HCT116 (cell line): ENCODE measurements around the gene VCPKMT. TPM values are rescaled to one million over a fixed set of nuclear protein-coding genes. Genes with fewer than 3 reads are reported as not detected.

Experiments used
- ATAC-seq: fragments of 200-7000 bp; cut with Tn5 transposase; 2 replicates; pipeline ENCODE4 v1.9.1; 2020; ENCODE audit warnings: mild to moderate bottlenecking, moderate library complexity
- BruUV-seq: library from RNA; stranded (reverse); fragments of 400-500 nt; replicated peaks from 2 replicates; lab custom pipeline; 2021; lab: Mats Ljungman, UMichigan
- CTCF ChIA-PET: fragments of 300-600 bp; sonication (Branson Sonifier 250); formaldehyde crosslinking; loops from one replicate; lab custom pipeline; 2021; ENCODE audit warnings: antibody characterized with exemption; lab: Charles Lee
- POLR2A ChIA-PET: fragments of 300-600, 350-600 bp; sonication (Branson Sonifier 250); formaldehyde crosslinking; loops from one replicate; lab custom pipeline; 2021; ENCODE audit warnings: antibody characterized with exemption; lab: Charles Lee
- RAD21 ChIA-PET, 2 experiments: fragments of 300-600 bp; sonication (Branson Sonifier 250); formaldehyde crosslinking; loops; one replicate each; lab custom pipeline; 2023; ENCODE audit warnings: low total read pairs in 2 of 2; ENCODE audit not compliant: uncharacterized antibody in 2 of 2, unreplicated experiment in 2 of 2, low non-redundant PET in 1 of 2; lab: Charles Lee
- DNase-seq: peaks from one replicate; pipeline ENCODE4 v3.0.0-alpha.2; 2010; ENCODE audit warnings: low read depth, low spot score
- H2AFZ ChIP-seq: fragments of 200-600 bp; shearing (Covaris generic), sonication (generic); 2 replicates; pipeline ENCODE4 v1.6.1; 2017; ENCODE audit warnings: low read depth, mixed run types, mixed read lengths, antibody characterized with exemption, low read length; ENCODE audit not compliant: poor library complexity, severe bottlenecking
- H3K27ac ChIP-seq: 2 replicates; pipeline ENCODE4 v1.5.1; 2012; ENCODE audit warnings: low read depth, low read length
- H3K27me3 ChIP-seq: fragments of 200-600 bp; sonication (generic); 2 replicates; pipeline ENCODE4 v1.6.1; 2016; ENCODE audit warnings: mixed run types, low read length, mixed read lengths; ENCODE audit not compliant: insufficient read depth
- H3K36me3 ChIP-seq, 2 experiments: fragments of 200-500 bp in 1 of 2; fragments of 200-600 bp in 1 of 2; sonication (Bioruptor generic) in 1 of 2; sonication (generic) in 1 of 2; 2 replicates each; pipeline versions ENCODE4 v1.5.1 to v1.6.1; 2014 to 2016; ENCODE audit warnings: low read length in 2 of 2, inconsistent platforms in 1 of 2, mixed read lengths in 1 of 2, mixed run types in 1 of 2; ENCODE audit not compliant: insufficient read depth in 2 of 2, control insufficient read depth in 1 of 2
- H3K4me1 ChIP-seq, 2 experiments: fragments of 200-600 bp in 1 of 2; sonication (generic) in 1 of 2; 2 replicates each; pipeline versions ENCODE4 v1.5.1 to v1.6.1; 2012 to 2017; ENCODE audit warnings: low read length in 2 of 2, inconsistent platforms in 1 of 2, mild to moderate bottlenecking in 1 of 2, mixed read lengths in 1 of 2, mixed run types in 1 of 2, moderate library complexity in 1 of 2; ENCODE audit not compliant: insufficient read depth in 2 of 2, control insufficient read depth in 1 of 2
- H3K4me2 ChIP-seq: fragments of 200-600 bp; sonication (generic); 2 replicates; pipeline ENCODE4 v1.6.1; 2017; ENCODE audit warnings: mixed run types, low read length, mixed read lengths
- H3K4me3 ChIP-seq, 2 experiments: fragments of 200-600 bp in 1 of 2; sonication (generic) in 1 of 2; replicated peaks in 1 of 2; 2 replicates each; pipeline ENCODE4 v1.5.1; 2011 to 2016; ENCODE audit warnings: low read length in 2 of 2, control low read depth in 1 of 2, low read depth in 1 of 2, mild to moderate bottlenecking in 1 of 2, mixed read lengths in 1 of 2, mixed run types in 1 of 2
- H3K79me2 ChIP-seq: fragments of 200-600 bp; sonication (generic); 2 replicates; pipeline ENCODE4 v1.6.1; 2017; ENCODE audit warnings: mild to moderate bottlenecking, mixed run types, low read length, moderate library complexity, mixed read lengths; ENCODE audit not compliant: insufficient read depth
- H3K9ac ChIP-seq: fragments of 200-600 bp; sonication (generic); 2 replicates; pipeline ENCODE4 v1.6.1; 2016; ENCODE audit warnings: low read length, mixed read lengths
- H3K9me2 ChIP-seq: fragments of 200-600 bp; sonication (generic), shearing (Covaris generic); 2 replicates; pipeline ENCODE4 v1.6.1; 2017; ENCODE audit warnings: mixed run types, mild to moderate bottlenecking, moderate library complexity; ENCODE audit not compliant: insufficient read depth
- H3K9me3 ChIP-seq, 2 experiments: fragments of 200-500 bp in 1 of 2; fragments of 200-600 bp in 1 of 2; sonication (Bioruptor generic) in 1 of 2; sonication (generic) in 1 of 2; 2 replicates each; pipeline ENCODE4 v1.6.1; 2014 to 2017; ENCODE audit warnings: low read length in 2 of 2, mixed read lengths in 2 of 2, inconsistent platforms in 1 of 2, low read depth in 1 of 2, mild to moderate bottlenecking in 1 of 2, mixed run types in 1 of 2, moderate library complexity in 1 of 2; ENCODE audit not compliant: control insufficient read depth in 1 of 2, insufficient read depth in 1 of 2
- H4K20me1 ChIP-seq: fragments of 200-600 bp; sonication (generic), shearing (Covaris generic); 2 replicates; pipeline ENCODE4 v1.6.1; 2017; ENCODE audit warnings: mixed run types, mild to moderate bottlenecking, moderate library complexity; ENCODE audit not compliant: insufficient read depth
- CBX3 ChIP-seq: IDR thresholded peaks from 2 replicates; pipeline ENCODE4 v1.6.1; 2012; ENCODE audit warnings: low read depth
- CEBPB ChIP-seq: IDR thresholded peaks from 2 replicates; pipeline ENCODE4 v1.6.1; 2012; ENCODE audit warnings: low read depth
- EGR1 ChIP-seq: IDR thresholded peaks from 2 replicates; pipeline ENCODE4 v1.6.1; 2012; ENCODE audit warnings: low read depth
- ELF1 ChIP-seq: IDR thresholded peaks from 2 replicates; pipeline ENCODE4 v1.6.1; 2012; ENCODE audit warnings: low read depth, borderline replicate concordance
- EZH2 ChIP-seq: fragments of 200-600 bp; sonication (generic); IDR thresholded peaks from 2 replicates; pipeline ENCODE4 v1.6.1; 2017; ENCODE audit warnings: antibody characterized with exemption, mixed run types
- EZH2phosphoT487 ChIP-seq: fragments of 200-600 bp; IDR thresholded peaks from 2 replicates; pipeline ENCODE4 v1.6.1; 2018; ENCODE audit warnings: antibody characterized with exemption, borderline replicate concordance
- FOSL1 ChIP-seq: IDR thresholded peaks from 2 replicates; pipeline ENCODE4 v1.6.1; 2012; ENCODE audit warnings: low read depth
- POLR2A ChIP-seq: IDR thresholded peaks from 2 replicates; pipeline ENCODE4 v1.7.0; 2011; ENCODE audit warnings: borderline replicate concordance; ENCODE audit not compliant: insufficient read depth, insufficient read length; ENCODE audit errors: extremely low read depth
- POLR2AphosphoS5 ChIP-seq: IDR thresholded peaks from 2 replicates; pipeline ENCODE4 v1.6.1; 2011; ENCODE audit warnings: mild to moderate bottlenecking, low read depth, low read length, moderate library complexity
- SIN3A ChIP-seq: IDR thresholded peaks from 2 replicates; pipeline ENCODE4 v1.6.1; 2012; ENCODE audit warnings: low read depth
- SP1 ChIP-seq: IDR thresholded peaks from 2 replicates; pipeline ENCODE4 v1.6.1; 2012; ENCODE audit warnings: low read depth
- TCF7L2 ChIP-seq: IDR thresholded peaks from 2 replicates; pipeline ENCODE4 v1.7.0; 2011; ENCODE audit warnings: borderline replicate concordance, inconsistent platforms; ENCODE audit not compliant: insufficient read depth, insufficient read length; ENCODE audit errors: extremely low read depth
- YY1 ChIP-seq: IDR thresholded peaks from 2 replicates; pipeline ENCODE4 v1.6.1; 2011; ENCODE audit warnings: low read length, low read depth, moderate library complexity, mild to moderate bottlenecking; ENCODE audit not compliant: insufficient replicate concordance; ENCODE audit errors: extremely low read depth
- ZFX ChIP-seq: fragments of 450-650 bp; IDR thresholded peaks from 2 replicates; pipeline ENCODE4 v1.6.1; 2017
- ZNF274 ChIP-seq: fragments of 200-500 bp; sonication (Bioruptor generic); IDR thresholded peaks from 2 replicates; pipeline ENCODE4 v1.6.1; 2014; ENCODE audit warnings: mild to moderate bottlenecking, low read depth, low read length, inconsistent platforms
- intact Hi-C: fragments of 100-400 bp; cut with micrococcal nuclease; formaldehyde crosslinking; loops from 2 replicates; pipeline ENCODE4 v1.10.0; 2022
- total RNA-seq: library from RNA; stranded (reverse); gene quantifications from one replicate; pipeline ENCODE4 v1.2.1, GENCODE V29; 2021; ENCODE audit not compliant: unreplicated experiment
- TF ChIP-seq, protein P1 (sequence below): IDR thresholded peaks from 2 replicates; pipeline ENCODE4 v1.6.1; 2012
- TF ChIP-seq, protein P2 (sequence below): IDR thresholded peaks from 2 replicates; pipeline ENCODE4 v1.6.1; 2012; ENCODE audit warnings: low read depth

Gene VCPKMT
- total RNA-seq, 1 experiment from 2014 or later: 9.7 TPM

DNA sequence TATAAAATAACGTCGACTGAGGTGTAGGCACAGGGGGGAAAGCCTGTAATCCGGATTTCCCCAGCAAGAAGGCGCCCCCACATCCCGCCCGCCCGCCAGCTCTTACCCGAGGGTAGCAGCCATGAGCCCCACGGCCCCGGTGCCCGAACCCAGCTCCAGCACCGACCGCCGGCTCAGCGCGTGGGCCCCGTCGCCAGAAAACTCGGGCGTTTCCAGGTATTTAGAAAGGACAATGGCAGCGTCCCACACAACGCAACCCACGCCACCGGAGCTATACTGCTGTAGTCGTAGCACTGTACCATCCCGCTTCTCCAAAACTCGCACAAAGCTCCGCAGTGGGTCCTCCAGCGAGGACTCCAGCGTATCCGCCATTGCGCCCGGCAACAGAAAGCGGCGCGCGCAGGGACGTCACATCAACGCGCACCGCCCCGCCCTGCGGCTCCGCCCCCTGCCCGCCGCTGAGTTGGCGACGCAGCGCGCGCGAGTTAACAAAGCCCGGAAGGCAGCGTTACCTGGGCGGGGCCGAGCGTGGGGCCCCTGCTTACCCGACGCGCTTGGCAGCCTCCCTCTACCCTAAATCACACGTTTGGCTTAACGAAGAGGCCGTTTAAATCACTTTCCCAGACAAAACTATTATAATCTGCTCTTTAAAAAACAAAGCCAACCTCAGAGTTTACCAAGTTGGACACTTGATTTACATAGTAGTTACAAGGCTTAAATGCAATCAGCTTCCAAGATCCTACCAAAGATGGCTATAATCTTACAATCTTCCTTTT, at the start of gene VCPKMT (continued):
- TF ChIP-seq, protein P1, sequence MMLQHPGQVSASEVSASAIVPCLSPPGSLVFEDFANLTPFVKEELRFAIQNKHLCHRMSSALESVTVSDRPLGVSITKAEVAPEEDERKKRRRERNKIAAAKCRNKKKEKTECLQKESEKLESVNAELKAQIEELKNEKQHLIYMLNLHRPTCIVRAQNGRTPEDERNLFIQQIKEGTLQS: no peak
- no peak for TF ChIP-seq ZNF274
- TF ChIP-seq CEBPB: no peak
- no peak for TF ChIP-seq EZH2
- TF ChIP-seq ELF1: peak; percentile 64
- peak; percentile 61 for TF ChIP-seq SIN3A
- TF ChIP-seq FOSL1: no peak
- peak; percentile 86 for TF ChIP-seq SP1
- TF ChIP-seq, all 23 proteins: peak for 15

DNA sequence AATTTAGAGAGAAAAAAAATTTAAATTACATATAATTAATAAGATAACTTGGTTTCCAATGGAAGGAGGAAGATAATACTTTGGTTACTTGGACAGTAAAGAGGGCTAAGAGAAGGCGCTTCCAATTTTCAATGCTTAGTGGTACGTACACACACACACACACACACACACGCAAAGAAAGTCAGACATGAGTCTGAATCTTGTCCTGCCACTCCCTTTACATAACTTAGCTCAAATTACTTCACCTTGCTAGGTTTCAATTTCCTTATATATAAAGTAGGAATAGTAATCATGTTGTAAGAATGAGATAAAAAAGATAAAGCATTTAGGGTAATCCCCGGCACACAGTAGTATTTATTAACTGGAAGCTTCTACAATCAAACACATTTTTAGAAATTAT, 39.7 kb upstream of the VCPKMT start:
- Histone ChIP-seq H4K20me1 (no peaks in the 10 kb centered on the region), H3K27me3 (no peaks in the 10 kb centered on the region), H3K27ac (no peak overlapping the region), H3K9me2 (no peaks in the 10 kb centered on the region), H3K9me3 (no peaks in the 10 kb centered on the region; a peak in 1 of 4 replicates), H3K4me1 (no peaks in the 10 kb centered on the region), H3K36me3 (peaks cover 0 to 3% of the 10 kb centered on the region in 2 experiments; a peak in 1 of 4 replicates), H2AFZ (no peak overlapping the region), H3K4me2 (no peak overlapping the region), H3K9ac (no peak overlapping the region), H3K79me2 (no peaks in the 10 kb centered on the region), H3K4me3 (no peak overlapping the region)
- TF ChIP-seq YY1 (no peak), ELF1 (no peak), EZH2phosphoT487 (no peak), ZFX (no peak), POLR2AphosphoS5 (no peak), SP1 (no peak), CBX3 (no peak), SIN3A (no peak), ZNF274 (no peak), EGR1 (no peak), CEBPB (no peak), POLR2A (no peak), TCF7L2 (no peak)
- TF ChIP-seq, protein P2, sequence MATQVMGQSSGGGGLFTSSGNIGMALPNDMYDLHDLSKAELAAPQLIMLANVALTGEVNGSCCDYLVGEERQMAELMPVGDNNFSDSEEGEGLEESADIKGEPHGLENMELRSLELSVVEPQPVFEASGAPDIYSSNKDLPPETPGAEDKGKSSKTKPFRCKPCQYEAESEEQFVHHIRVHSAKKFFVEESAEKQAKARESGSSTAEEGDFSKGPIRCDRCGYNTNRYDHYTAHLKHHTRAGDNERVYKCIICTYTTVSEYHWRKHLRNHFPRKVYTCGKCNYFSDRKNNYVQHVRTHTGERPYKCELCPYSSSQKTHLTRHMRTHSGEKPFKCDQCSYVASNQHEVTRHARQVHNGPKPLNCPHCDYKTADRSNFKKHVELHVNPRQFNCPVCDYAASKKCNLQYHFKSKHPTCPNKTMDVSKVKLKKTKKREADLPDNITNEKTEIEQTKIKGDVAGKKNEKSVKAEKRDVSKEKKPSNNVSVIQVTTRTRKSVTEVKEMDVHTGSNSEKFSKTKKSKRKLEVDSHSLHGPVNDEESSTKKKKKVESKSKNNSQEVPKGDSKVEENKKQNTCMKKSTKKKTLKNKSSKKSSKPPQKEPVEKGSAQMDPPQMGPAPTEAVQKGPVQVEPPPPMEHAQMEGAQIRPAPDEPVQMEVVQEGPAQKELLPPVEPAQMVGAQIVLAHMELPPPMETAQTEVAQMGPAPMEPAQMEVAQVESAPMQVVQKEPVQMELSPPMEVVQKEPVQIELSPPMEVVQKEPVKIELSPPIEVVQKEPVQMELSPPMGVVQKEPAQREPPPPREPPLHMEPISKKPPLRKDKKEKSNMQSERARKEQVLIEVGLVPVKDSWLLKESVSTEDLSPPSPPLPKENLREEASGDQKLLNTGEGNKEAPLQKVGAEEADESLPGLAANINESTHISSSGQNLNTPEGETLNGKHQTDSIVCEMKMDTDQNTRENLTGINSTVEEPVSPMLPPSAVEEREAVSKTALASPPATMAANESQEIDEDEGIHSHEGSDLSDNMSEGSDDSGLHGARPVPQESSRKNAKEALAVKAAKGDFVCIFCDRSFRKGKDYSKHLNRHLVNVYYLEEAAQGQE: no peak
- ChIA-PET POLR2A (no interaction called here), CTCF (interaction anchor here (0.6 kb wide), 1 partner anchor 156 kb away, joined by 3 read pairs; the partner anchor contains the start of gene DMAC2L), RAD21 (no interaction called here)
- BruUV-seq: no TSS peak
- no peak for DNase-seq
- intact Hi-C loops: no loop called here
- no peak for ATAC-seq
